Choroid plexus epithelial cell (primary cell): ENCODE data around the gene VPREB3.

Experiments used
- DNase-seq: peaks from one replicate; pipeline ENCODE4 v3.0.0-alpha.2; 2010; ENCODE audit warnings: low read depth
- H3K4me3 ChIP-seq: 2 replicates; pipeline ENCODE4 v1.5.1; 2011; ENCODE audit warnings: low read depth, mild to moderate bottlenecking, control low read depth, low read length, moderate library complexity
- TF ChIP-seq, protein P1 (sequence below): conservative IDR thresholded peaks from 2 replicates; pipeline ENCODE4 v1.5.1; 2011; ENCODE audit warnings: low read depth, mild to moderate bottlenecking, control low read depth, inconsistent platforms, low read length, moderate library complexity

The VPREB3 gene, protein sequence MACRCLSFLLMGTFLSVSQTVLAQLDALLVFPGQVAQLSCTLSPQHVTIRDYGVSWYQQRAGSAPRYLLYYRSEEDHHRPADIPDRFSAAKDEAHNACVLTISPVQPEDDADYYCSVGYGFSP

DNA sequence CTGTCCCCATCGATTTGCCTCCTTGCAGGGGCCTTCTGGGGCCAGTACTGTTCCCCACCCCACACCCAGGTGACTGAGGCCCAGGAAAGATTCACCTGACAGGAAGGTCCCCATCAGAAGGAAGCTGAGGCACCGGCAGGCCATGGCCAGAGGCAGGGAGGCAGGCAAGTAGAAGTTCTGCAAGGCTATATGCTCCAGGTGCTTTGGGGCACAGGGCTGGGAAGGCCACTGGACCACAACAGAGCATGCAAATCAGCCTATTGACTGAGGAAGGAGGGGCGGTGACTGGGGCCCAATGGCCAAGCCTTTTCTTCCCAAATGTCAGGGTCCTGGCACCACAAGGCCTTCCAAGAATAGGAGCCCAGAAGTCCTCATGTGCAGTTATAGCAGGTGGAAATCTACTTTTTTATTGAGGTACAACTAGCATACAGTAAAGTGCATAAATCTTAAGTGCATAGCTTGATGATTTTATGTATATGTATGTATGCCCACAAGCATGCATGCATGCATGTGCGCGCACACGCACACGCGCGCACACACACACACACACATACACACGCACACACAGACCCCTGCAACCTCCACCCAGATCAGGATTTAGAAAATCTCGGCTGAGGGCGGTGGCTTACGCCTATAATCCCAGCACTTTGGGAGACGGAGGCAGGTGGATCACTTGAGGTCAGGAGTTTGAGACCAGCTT, at the start of gene VPREB3:
Gene VPREB3, minus strand, starts transcription at position 206 of the 700 bp plus-strand sequence. Its CDS starts 62 bp downstream, at position 144.
- no peak for DNase-seq
- TF ChIP-seq, protein P1, sequence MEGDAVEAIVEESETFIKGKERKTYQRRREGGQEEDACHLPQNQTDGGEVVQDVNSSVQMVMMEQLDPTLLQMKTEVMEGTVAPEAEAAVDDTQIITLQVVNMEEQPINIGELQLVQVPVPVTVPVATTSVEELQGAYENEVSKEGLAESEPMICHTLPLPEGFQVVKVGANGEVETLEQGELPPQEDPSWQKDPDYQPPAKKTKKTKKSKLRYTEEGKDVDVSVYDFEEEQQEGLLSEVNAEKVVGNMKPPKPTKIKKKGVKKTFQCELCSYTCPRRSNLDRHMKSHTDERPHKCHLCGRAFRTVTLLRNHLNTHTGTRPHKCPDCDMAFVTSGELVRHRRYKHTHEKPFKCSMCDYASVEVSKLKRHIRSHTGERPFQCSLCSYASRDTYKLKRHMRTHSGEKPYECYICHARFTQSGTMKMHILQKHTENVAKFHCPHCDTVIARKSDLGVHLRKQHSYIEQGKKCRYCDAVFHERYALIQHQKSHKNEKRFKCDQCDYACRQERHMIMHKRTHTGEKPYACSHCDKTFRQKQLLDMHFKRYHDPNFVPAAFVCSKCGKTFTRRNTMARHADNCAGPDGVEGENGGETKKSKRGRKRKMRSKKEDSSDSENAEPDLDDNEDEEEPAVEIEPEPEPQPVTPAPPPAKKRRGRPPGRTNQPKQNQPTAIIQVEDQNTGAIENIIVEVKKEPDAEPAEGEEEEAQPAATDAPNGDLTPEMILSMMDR = no peak
- H3K4me3 ChIP-seq = no peak within 1 kb of the TSS

DNA sequence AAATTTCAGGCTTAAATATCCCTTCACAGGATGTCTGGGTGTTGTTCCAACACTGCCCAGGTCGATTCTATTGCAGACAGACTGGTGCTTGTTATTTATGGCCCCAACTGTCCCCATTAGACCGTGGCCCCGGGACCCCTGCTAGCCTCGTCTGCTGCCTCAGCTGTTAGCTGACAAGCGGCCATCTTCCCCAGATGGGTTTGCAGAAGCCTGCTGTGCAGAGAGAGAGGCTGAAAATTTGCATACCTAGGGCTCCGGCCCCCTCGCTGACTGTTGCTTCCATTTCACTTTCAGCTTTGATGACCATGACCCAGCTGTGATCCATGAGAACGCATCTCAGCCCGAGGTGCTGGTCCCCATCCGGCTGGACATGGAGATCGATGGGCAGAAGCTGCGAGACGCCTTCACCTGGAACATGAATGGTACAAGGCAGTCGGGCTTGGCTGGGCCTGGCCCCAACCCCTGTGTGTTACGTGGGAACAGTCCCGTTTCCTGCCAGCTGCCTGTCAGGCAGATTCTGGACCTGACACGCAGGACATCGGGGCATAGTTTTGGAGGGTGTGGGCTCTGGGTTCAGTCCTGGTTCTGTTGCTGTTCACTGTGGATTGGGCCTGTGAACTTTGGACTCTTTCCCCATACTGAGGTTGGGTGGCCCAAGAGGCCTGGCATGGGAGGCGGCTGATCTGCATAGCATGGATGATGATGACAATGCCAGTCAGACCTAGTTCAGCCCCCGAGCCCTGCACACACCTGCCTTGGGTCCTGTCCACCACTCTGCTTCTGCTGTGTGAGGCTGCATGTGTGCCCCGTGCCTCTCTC, 49.0 kb upstream of the VPREB3 start:
- no peak for DNase-seq
- H3K4me3 ChIP-seq = no peak overlapping the region
- TF ChIP-seq, protein P1 = no peak

DNA sequence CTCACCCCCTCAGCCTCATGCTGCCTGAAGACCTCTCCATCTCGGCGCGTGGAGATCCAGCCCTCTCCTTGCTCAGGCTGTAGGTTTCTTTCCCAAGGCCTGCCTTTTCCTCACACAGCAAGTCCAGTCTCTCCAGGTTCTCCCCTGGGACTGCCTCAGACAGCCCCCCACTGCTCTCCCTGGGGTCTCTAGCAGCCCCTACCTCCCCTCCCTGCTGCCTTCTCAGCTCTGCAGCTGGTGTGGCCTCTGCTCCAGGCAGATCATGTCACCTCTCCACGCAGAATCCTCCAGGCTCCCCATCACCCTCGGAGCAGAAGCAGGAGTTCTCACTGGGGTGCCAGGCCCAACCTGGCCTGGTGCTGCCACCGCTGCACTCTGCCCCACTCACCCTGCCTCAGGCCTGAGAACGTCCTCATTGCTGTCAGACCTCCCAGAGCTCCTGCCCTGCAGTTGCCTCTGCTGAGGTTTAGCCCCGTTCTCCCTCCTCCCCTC, 47.7 kb upstream of the VPREB3 start:
- no peak overlapping the region for H3K4me3 ChIP-seq
- TF ChIP-seq, protein P1 = no peak
- DNase-seq = no peak

DNA sequence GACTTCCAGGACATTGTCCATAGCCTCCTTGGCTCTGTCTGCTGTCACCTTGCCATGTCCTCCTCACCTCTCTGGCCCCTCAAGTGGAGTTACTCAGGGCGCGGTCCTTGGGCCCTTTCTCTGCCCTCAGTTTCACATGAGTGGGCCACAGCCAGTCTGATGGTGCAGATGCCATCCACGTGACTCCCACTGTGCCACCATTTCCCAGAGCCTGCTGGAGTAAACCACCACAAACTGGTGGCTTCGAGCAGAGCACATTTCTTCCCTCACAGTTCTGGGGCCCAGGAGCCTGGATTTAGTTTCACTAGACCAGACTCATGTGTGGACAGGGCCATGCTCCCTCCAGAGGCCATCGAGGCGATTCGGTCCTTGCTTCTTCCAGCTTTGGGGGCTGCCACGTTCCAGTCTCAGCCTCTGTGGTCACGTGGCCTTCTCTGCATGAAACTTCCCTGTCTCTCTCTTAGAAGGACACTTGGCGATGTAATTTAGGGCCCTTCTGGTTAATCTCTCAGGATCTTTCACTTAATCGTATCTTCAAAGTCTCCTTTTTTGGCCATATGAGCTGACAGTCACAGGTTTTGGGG, 47.1 kb upstream of the VPREB3 start:
- no peak for DNase-seq
- TF ChIP-seq, protein P1 = no peak

DNA sequence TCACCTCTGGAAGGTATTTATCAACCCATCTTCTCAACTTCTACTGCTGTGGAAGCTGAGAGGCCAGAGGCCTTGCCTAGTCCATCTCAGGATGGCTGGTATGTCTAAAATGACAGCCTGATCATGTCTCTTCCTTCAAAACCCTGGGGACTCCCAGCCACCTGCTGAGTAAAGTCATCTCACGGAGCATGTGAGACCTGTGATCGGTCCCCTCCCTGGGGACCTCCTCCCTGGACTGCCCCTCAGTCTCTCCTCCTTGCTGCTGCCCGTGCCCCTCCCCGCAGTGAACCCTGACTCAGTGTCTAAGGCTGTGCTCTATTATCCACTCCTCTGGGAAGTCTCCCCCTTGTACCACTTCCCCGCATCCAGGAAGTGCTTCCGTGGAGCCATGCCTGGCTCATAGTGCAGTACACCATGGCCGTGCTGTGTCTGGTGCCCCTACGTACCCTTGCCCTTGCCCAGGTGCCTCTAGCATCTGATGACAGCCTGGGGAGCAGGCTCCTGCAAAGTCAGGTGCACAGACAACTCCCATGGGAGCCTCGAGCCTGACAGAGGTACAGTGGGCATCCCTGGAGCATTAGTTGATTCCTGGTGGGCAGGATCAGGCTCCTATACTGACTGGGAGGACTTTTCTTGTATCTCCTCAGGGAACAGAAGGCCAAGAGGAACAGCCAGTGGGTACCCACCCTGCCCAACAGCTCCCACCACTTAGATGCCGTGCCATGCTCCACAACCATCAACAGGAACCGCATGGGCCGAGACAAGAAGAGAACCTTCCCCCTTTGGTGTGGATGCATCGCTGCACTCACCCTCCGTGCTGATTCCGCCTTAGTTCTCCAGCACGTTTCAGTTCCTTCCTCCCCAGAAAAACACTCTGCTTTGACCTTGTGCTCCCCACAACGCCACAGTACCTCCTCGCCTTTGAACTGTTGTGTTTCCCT, 46.3 kb upstream of the VPREB3 start:
- no peak overlapping the region for H3K4me3 ChIP-seq
- DNase-seq = no peak
- TF ChIP-seq, protein P1 = no peak

More for the DNA sequence above, 47.1 kb upstream of the VPREB3 start:
- H3K4me3 ChIP-seq = no peak overlapping the region

DNA sequence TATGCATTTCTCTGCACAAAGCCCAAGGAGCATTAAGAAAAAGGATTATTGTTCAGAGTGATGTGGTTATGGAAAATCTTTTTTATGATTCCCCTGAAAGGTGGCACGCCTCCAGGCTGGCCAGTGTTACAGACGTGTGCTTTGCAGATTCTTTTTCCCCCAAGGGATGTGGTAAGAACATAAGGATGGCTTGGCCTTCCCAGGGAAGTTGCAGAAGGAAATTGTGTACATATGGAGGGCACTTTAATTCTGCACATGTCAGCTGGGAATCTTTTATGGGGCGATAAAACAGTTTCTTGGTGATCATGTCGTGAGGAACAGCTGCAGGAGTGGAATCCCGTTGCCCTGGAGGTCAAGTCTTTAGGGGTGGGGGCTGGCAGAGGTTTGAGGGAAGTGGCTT, 42.2 kb upstream of the VPREB3 start:
- TF ChIP-seq, protein P1 = no peak
- H3K4me3 ChIP-seq = no peak overlapping the region
- no peak for DNase-seq
